ENCODE data around the gene SFPQ.
"Not testable (repeated sequence)": the region's sequence is repeated elsewhere in the genome, so short reads cannot be mapped to it uniquely, and the experiment has no call there.

Gene SFPQ

GRCh38 chr1:35188578-35189392 is 4.2 kb downstream of the SFPQ start:
- DNase-seq (ENCODE audit: low read depth): no peak

GRCh38 chr1:35187816-35188342 is 5.1 kb downstream of the SFPQ start:
- no peak for DNase-seq (ENCODE audit: low read depth)

- no peak for DNase-seq (ENCODE audit: low read depth)
These were observed 6.7 kb downstream of the SFPQ start for GRCh38 chr1:35186239-35186638.

GRCh38 chr1:35185200-35185599 is 7.7 kb downstream of the SFPQ start:
- no peak for DNase-seq (ENCODE audit: low read depth)

GRCh38 chr1:35184495-35185199 is 8.3 kb downstream of the SFPQ start:
- no peak for DNase-seq (ENCODE audit: low read depth)

GRCh38 chr1:35181790-35182455 is 11.0 kb downstream of the SFPQ start:
- DNase-seq (ENCODE audit: low read depth): no peak

- DNase-seq (ENCODE audit: low read depth): no peak
These were observed 12.1 kb downstream of the SFPQ start for GRCh38 chr1:35180776-35181374.

- no peak for DNase-seq (ENCODE audit: low read depth)
These were observed 13.0 kb downstream of the SFPQ start for GRCh38 chr1:35179908-35180307.

- DNase-seq (ENCODE audit: low read depth): no peak
These were observed 14.0 kb downstream of the SFPQ start for GRCh38 chr1:35178874-35179380.

- DNase-seq (ENCODE audit: low read depth): no peak
These were observed 14.7 kb downstream of the SFPQ start for GRCh38 chr1:35178295-35178695.

GRCh38 chr1:35177237-35177786 is 15.6 kb downstream of the SFPQ start:
- DNase-seq (ENCODE audit: low read depth): no peak

- no peak for DNase-seq (ENCODE audit: low read depth)
These were observed 17.3 kb downstream of the SFPQ start for GRCh38 chr1:35175602-35176001.

GRCh38 chr1:35175098-35175576 is 17.8 kb downstream of the SFPQ start:
- no peak for DNase-seq (ENCODE audit: low read depth)

GRCh38 chr1:35173909-35174540 is 18.9 kb downstream of the SFPQ start:
- DNase-seq (ENCODE audit: low read depth): no peak

GRCh38 chr1:35173491-35173890 is 19.5 kb downstream of the SFPQ start:
- DNase-seq (ENCODE audit: low read depth): no peak

GRCh38 chr1:35172022-35172421 is 20.9 kb downstream of the SFPQ start:
- no peak for DNase-seq (ENCODE audit: low read depth)

GRCh38 chr1:35171579-35171978 is 21.4 kb downstream of the SFPQ start:
- DNase-seq (ENCODE audit: low read depth): no peak

- DNase-seq (ENCODE audit: low read depth): no peak
These were observed 28.1 kb downstream of the SFPQ start for GRCh38 chr1:35164893-35165292.

- no peak for DNase-seq (ENCODE audit: low read depth)
These were observed 41.7 kb downstream of the SFPQ start for GRCh38 chr1:35151220-35151619.

GRCh38 chr1:35145892-35146549 is 46.9 kb downstream of the SFPQ start:
- DNase-seq (ENCODE audit: low read depth): not testable (repeated sequence)
